MM.1S (cell line): ENCODE data around the gene PDE1A.

Experiments
- DNase-seq: peaks from one replicate; pipeline ENCODE4 v3.0.0-alpha.2; 2015
- H2AFZ ChIP-seq: fragments of 300-600 bp; sonication (generic); 2 replicates; pipeline ENCODE4 v1.6.0; 2016; ENCODE audit warnings: antibody characterized with exemption, low read length
- H3F3A ChIP-seq: fragments of 300-600 bp; sonication (generic); 2 replicates; pipeline ENCODE4 v1.6.1; 2016; ENCODE audit warnings: mild to moderate bottlenecking, antibody characterized with exemption, low read length, moderate library complexity, mixed read lengths; ENCODE audit not compliant: insufficient read depth
- H3K27ac ChIP-seq: fragments of 300-600 bp; sonication (generic); 2 replicates; pipeline ENCODE4 v1.5.1; 2016; ENCODE audit warnings: mild to moderate bottlenecking, low read length
- H3K27me3 ChIP-seq: fragments of 300-600 bp; sonication (generic); replicated peaks from 2 replicates; pipeline ENCODE4 v1.6.0; 2016; ENCODE audit warnings: low read length; ENCODE audit not compliant: insufficient read depth
- H3K36me3 ChIP-seq: fragments of 300-600 bp; sonication (generic); replicated peaks from 2 replicates; pipeline ENCODE4 v1.6.1; 2016; ENCODE audit warnings: mild to moderate bottlenecking, low read length, mixed read lengths; ENCODE audit not compliant: insufficient read depth
- H3K4me1 ChIP-seq: fragments of 300-600 bp; sonication (generic); 2 replicates; pipeline ENCODE4 v1.6.1; 2016; ENCODE audit warnings: low read length, mixed read lengths
- H3K4me2 ChIP-seq: fragments of 300-600 bp; sonication (generic); 2 replicates; pipeline ENCODE4 v1.6.0; 2016; ENCODE audit warnings: low read depth, low read length
- H3K4me3 ChIP-seq: fragments of 300-600 bp; sonication (generic); 2 replicates; pipeline ENCODE4 v1.5.1; 2016; ENCODE audit warnings: low read length, mixed read lengths
- H3K79me2 ChIP-seq: fragments of 300-600 bp; sonication (generic); 2 replicates; pipeline ENCODE4 v1.6.1; 2016; ENCODE audit warnings: mixed run types, low read length, mixed read lengths
- H3K9ac ChIP-seq: fragments of 300-600 bp; sonication (generic); 2 replicates; pipeline ENCODE4 v1.6.1; 2016; ENCODE audit warnings: low read length, mixed read lengths
- H3K9me2 ChIP-seq: fragments of 300-600 bp; sonication (generic); replicated peaks from 2 replicates; pipeline ENCODE4 v1.6.1; 2016; ENCODE audit warnings: mild to moderate bottlenecking, low read length, mixed read lengths; ENCODE audit not compliant: insufficient read depth
- H3K9me3 ChIP-seq: fragments of 300-600 bp; sonication (generic); replicated peaks from 2 replicates; pipeline ENCODE4 v1.6.1; 2016; ENCODE audit warnings: mild to moderate bottlenecking, low read length, mixed read lengths; ENCODE audit not compliant: insufficient read depth
- H4K20me1 ChIP-seq: fragments of 300-600 bp; sonication (generic); 2 replicates; pipeline ENCODE4 v1.6.1; 2016; ENCODE audit warnings: mild to moderate bottlenecking, low read length, moderate library complexity, mixed read lengths; ENCODE audit not compliant: insufficient read depth
- CTCF ChIP-seq: fragments of 300-600 bp; sonication (generic); IDR thresholded peaks from 2 replicates; pipeline ENCODE4 v1.5.1; 2016; ENCODE audit warnings: antibody characterized with exemption, low read length, mixed read lengths
- EZH2 ChIP-seq: fragments of 300-600 bp; sonication (generic); optimal IDR thresholded peaks from 2 replicates; pipeline ENCODE3; 2017; ENCODE audit warnings: low read depth, mild to moderate bottlenecking, antibody characterized with exemption, low read length, mixed read lengths
- EZH2phosphoT487 ChIP-seq: fragments of 300-600 bp; sonication (generic); IDR thresholded peaks from 2 replicates; pipeline ENCODE4 v1.6.1; 2018; ENCODE audit warnings: antibody characterized with exemption, low read length

PDE1A gene

DNA sequence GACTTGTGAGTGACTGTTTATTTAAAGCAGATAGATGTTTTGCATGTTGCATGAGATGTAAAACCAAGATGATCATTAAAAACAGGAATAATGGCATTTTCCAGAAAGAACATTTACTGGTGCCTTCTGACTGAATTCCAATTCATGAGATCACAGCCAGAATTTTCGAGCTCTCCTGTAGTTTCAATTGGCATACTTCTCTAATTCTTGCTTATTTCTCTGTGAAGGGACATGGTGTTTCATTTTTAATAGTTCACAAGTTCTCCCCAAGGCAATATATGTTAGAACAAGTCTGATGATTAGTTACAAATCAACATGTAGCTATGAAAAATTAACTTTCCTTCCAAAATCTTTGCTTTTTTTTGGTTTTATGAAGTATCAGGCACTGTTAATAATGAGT, 105.7 kb downstream of the PDE1A start:
- Histone ChIP-seq H3K4me1 (no peaks in the 10 kb centered on the region), H3K79me2 (no peaks in the 10 kb centered on the region), H3K36me3 (no peaks in the 10 kb centered on the region), H3K9me2 (no peaks in the 10 kb centered on the region), H3K27me3 (no peaks in the 10 kb centered on the region), H3K9me3 (no peaks in the 10 kb centered on the region), H3K4me2 (no peak overlapping the region), H3K4me3 (no peak overlapping the region), H3K27ac (no peak overlapping the region), H2AFZ (no peak overlapping the region), H4K20me1 (no peaks in the 10 kb centered on the region), H3K9ac (no peak overlapping the region), H3F3A (no peaks in the 10 kb centered on the region)
- DNase-seq = no peak
- TF ChIP-seq EZH2 (no peak), EZH2phosphoT487 (no peak)

DNA sequence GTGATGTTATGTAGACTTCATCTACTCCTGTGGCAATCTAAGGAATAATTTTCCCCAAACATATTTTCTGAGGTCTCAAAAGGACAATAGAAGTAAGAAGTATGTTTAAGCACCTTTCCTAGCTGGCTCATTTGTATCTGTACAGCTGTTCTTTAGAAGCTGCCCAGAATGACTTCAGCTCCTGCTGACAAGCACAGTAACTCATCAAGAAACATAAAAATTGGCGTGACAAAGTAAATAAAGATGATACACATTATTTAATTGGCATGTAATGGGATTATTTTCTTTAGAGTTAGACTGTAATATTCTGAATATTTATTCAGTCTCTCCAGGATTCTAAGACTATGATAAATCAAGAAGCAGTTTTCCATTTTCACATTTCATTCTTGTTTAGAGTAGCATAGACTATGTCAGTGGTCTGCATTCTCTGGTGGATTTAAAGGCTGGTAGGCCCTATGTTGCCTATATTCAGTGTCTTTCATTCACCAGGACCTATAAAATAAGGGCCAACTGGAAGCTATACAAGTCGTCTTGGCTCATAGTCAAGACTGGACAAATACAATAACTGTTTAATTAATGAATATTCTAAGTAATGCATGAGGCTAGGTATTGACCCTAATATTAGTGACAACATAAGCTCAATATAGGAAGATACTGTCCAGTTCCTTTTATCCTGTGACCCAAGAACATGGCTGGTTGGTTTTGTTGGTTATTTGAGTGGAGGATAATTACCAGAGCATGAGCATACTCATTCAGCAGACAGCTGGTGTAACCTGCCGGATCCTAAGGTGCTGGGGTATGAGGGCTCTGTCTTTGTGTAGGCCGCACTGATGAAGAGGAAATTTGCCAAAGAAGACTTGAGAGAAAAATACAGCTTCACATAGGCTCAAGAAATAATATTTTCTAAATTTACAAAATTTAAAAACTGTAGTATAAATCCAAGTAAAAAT, 107.0 kb downstream of the PDE1A start:
- Histone ChIP-seq H3K9me2 (no peaks in the 10 kb centered on the region), H3K4me1 (no peaks in the 10 kb centered on the region), H3K9me3 (no peaks in the 10 kb centered on the region), H3K4me3 (no peak overlapping the region), H3K36me3 (no peaks in the 10 kb centered on the region), H3K4me2 (no peak overlapping the region), H3F3A (no peaks in the 10 kb centered on the region), H3K9ac (no peak overlapping the region), H3K27me3 (no peaks in the 10 kb centered on the region), H3K27ac (no peak overlapping the region), H4K20me1 (no peaks in the 10 kb centered on the region), H3K79me2 (no peaks in the 10 kb centered on the region), H2AFZ (no peak overlapping the region)
- no peak for TF ChIP-seq CTCF
- no peak for TF ChIP-seq EZH2phosphoT487
- no peak for TF ChIP-seq EZH2
- no peak for DNase-seq

DNA sequence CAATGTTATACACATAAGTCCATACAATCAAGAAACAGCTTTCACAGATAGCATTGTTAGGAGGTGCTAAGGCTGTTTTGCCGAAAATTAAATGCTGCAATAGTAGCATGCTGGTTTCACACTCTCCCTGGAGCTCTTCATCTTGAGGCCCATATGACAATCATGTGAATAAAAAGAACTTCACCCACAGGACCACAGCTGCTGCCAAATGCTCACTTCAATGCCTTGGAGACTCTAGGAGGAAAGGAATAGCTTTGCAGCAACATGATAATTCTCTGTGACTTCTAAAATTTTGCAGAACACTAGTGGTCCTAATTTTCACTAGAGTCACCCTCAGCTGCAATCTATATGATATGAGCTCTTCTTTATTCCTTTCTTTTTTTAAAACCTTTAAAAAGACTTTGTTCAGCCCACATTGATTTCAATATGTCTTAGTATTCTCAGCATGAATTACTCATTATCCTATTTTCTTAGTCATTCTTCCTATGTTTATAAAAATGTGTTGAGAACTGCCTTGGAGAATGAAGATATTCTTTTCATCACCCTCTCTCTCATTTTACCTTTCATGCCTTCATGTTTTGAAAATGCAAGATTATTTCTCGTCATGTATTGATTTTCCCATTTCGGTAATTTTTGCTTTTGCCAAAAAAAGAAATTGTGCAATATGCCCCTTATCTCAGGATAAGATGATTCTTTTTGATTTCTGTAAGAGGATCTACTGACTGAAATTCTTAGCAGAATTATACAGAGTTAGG, 108.2 kb downstream of the PDE1A start:
- Histone ChIP-seq H3K4me1 (no peaks in the 10 kb centered on the region), H3K27me3 (no peaks in the 10 kb centered on the region), H3K27ac (no peak overlapping the region), H3K4me2 (no peak overlapping the region), H3K4me3 (no peak overlapping the region), H2AFZ (no peak overlapping the region), H3K9me3 (no peaks in the 10 kb centered on the region), H3F3A (no peaks in the 10 kb centered on the region), H3K9ac (no peak overlapping the region), H3K36me3 (no peaks in the 10 kb centered on the region), H4K20me1 (no peaks in the 10 kb centered on the region), H3K79me2 (no peaks in the 10 kb centered on the region), H3K9me2 (no peaks in the 10 kb centered on the region)
- DNase-seq = no peak
- TF ChIP-seq CTCF (no peak), EZH2phosphoT487 (no peak), EZH2 (no peak)
